HG03575 (cell line): ENCODE data around the gene KCNA5.

Source experiments
- ATAC-seq: cut with Tn5 transposase; IDR thresholded peaks from one replicate; pipeline ENCODE4 v1.9.1; 2021; ENCODE audit not compliant: unreplicated experiment, insufficient number of reproducible peaks, low FRiP score; ENCODE audit errors: extremely low read depth

The KCNA5 gene

GRCh38 chr12:5088586-5089264, 45.0 kb downstream of the KCNA5 start:
- no peak for ATAC-seq

- no peak for ATAC-seq
Observed at GRCh38 chr12:5094551-5094950, 50.9 kb downstream of the KCNA5 start.

- no peak for ATAC-seq
Observed at GRCh38 chr12:5094986-5095385, 51.3 kb downstream of the KCNA5 start.
